Measurements from ENCODE around the gene ETV3. TPM values are rescaled to one million over a fixed set of nuclear protein-coding genes. Genes with fewer than 3 reads are reported as not detected.

The ETV3 gene
- total and polyA plus RNA-seq, 10 of the 15 experiments (the other 5 are each of a cell fraction or from before 2014, with no cell fraction given), result 1.7 to 13.8 (median 7.2) TPM

GRCh38 chr1:157092831-157093230, 45.4 kb downstream of the ETV3 start:
- no peak overlapping the region for H3K27ac ChIP-seq (ENCODE audit: control insufficient read depth, insufficient read depth)
- ATAC-seq (no peak), DNase-seq (ENCODE audit: low read depth, low spot score) (no peak), FAIRE-seq (no peak)
- ChIA-PET RAD21 (ENCODE audit: unreplicated experiment) (interaction anchor here (0.9 kb wide), 2 partner anchors 60 to 62 kb away, joined by 3 read pairs; no protein-coding TSS in a partner anchor), SMC1A (ENCODE audit: uncharacterized antibody, unreplicated experiment) (interaction anchor here (1.1 to 3.1 kb wide), 2 partner anchors 43 to 63 kb away, joined by 3 to 16 read pairs; no protein-coding TSS in a partner anchor), CTCF (interaction anchor here (0.6 to 1.8 kb wide), 3 partner anchors 62 to 65 kb away, joined by 3 to 7 read pairs (median 6); no protein-coding TSS in a partner anchor), POLR2A (no interaction called here)
- intact Hi-C loops (cut with micrococcal nuclease; ENCODE audit: unreplicated experiment) (loop anchor here (5.0 kb wide), 1 partner anchor 44 kb away; the partner anchor contains the start of gene ETV3), in situ Hi-C loops (cut with MboI) (loop anchor here (5.0 to 10.0 kb wide), 2 partner anchors 59 to 402 kb away; no protein-coding TSS in a partner anchor)
- no peak overlapping the region for H3K4me2 ChIP-seq (ENCODE audit: control insufficient read depth, insufficient read depth)
- TF ChIP-seq PRDM15 (CRISPR knock-in tag; IDR thresholded peaks at IDR 0.05) (no peak), BCL3 (IDR thresholded peaks at IDR 0.05; ENCODE audit: borderline replicate concordance, insufficient read depth, low read depth, low read length, poor library complexity, severe bottlenecking) (no peak), CHD4 (IDR thresholded peaks at IDR 0.05) (no peak), JUND (IDR thresholded peaks at IDR 0.05; ENCODE audit: low read depth, low read length) (no peak), BHLHE40 (IDR thresholded peaks at IDR 0.05; ENCODE audit: borderline replicate concordance in 1 of 2, low read depth in 2 of 2, low read length in 1 of 2) (no peak), HDAC6 (IDR thresholded peaks at IDR 0.05; ENCODE audit: unreplicated experiment) (no peak), MXI1 (IDR thresholded peaks at IDR 0.05; ENCODE audit: low read depth, low read length) (no peak), POLR2AphosphoS2 (IDR thresholded peaks at IDR 0.05; ENCODE audit: low read depth, low read length) (no peak), GATAD2B (conservative IDR thresholded peaks at IDR 0.05; ENCODE audit: low read depth) (no peak), YBX1 (IDR thresholded peaks at IDR 0.05) (no peak), SUPT20H (IDR thresholded peaks at IDR 0.05; ENCODE audit: borderline replicate concordance, control insufficient read depth, low read depth, low read length) (no peak), NFIC (IDR thresholded peaks at IDR 0.05; ENCODE audit: low read depth, low read length) (no peak), ETV6 (conservative IDR thresholded peaks at IDR 0.05 in 1 of 2, IDR thresholded peaks at IDR 0.05 in 1 of 2; ENCODE audit: borderline replicate concordance in 1 of 2, low read depth in 1 of 2) (no peak)
- WGBS (ENCODE audit: insufficient coverage, insufficient replicate concordance, low lambda C conversion rate, missing lambda C conversion rate), result 76% methylated on average over 7 of the region's 8 CpGs
- BruUV-seq (replicated peaks), result no TSS peak
- no peaks in the 10 kb centered on the region for H3K4me1 ChIP-seq (ENCODE audit: control insufficient read depth, insufficient read depth, low read length)
- H3K36me3 ChIP-seq (ENCODE audit: control insufficient read depth in 2 of 2, insufficient read depth in 2 of 2, low read length in 1 of 2), result no peaks in the 10 kb centered on the region
- no peaks in the 10 kb centered on the region for H4K20me1 ChIP-seq (ENCODE audit: control insufficient read depth, insufficient read depth)
- no peaks in the 10 kb centered on the region for H3K79me2 ChIP-seq (ENCODE audit: control insufficient read depth, insufficient read depth, low read length)
- H3K4me3 ChIP-seq, result no peak overlapping the region
- no peak overlapping the region for H2AFZ ChIP-seq (ENCODE audit: control insufficient read depth, low read depth, low read length)
- H3K9ac ChIP-seq (ENCODE audit: control insufficient read depth, insufficient read depth, low read length), result no peak overlapping the region
- H3K9me3 ChIP-seq (replicated peaks; ENCODE audit: control insufficient read depth, insufficient read depth, low read length), result no peaks in the 10 kb centered on the region
- H3K27me3 ChIP-seq (replicated peaks in 1 of 2; ENCODE audit: control insufficient read depth in 2 of 2, insufficient read depth in 2 of 2, low read length in 1 of 2), result no peaks in the 10 kb centered on the region; a peak in 1 of 4 replicates

All from GM12878 (cell line).